ENCODE data around the gene UNC93B1. TPM values are rescaled to one million over a fixed set of nuclear protein-coding genes. Genes with fewer than 3 reads are reported as not detected.

The UNC93B1 gene
- total and polyA plus RNA-seq, 2 of the 13 experiments (the other 11 are each of a cell fraction or from before 2014, with no cell fraction given): 8.8 to 18.9 TPM

GRCh38 chr11:68040101-68040956 is 36.4 kb upstream of the UNC93B1 start (continued):
- peak; percentile 87 for TF ChIP-seq ZNF687 (CRISPR knock-in tag; IDR thresholded peaks at IDR 0.05)
- TF ChIP-seq HIC2 (CRISPR knock-in tag; IDR thresholded peaks at IDR 0.05; ENCODE audit: low read depth): no peak
- TF ChIP-seq RORA (CRISPR knock-in tag; IDR thresholded peaks at IDR 0.05): no peak
- no peak for TF ChIP-seq ADNP (CRISPR knock-in tag; IDR thresholded peaks at IDR 0.05)
- no peak for TF ChIP-seq SMARCC2 (IDR thresholded peaks at IDR 0.05)
- no peak for TF ChIP-seq ZNF513 (CRISPR knock-in tag; conservative IDR thresholded peaks at IDR 0.05)
- 0 out of 2 replicates have a peak, but pooled peaks have one; percentile 16 for TF ChIP-seq REPIN1 (CRISPR knock-in tag; IDR thresholded peaks at IDR 0.05; ENCODE audit: borderline replicate concordance, low read depth)
- no peak for TF ChIP-seq TAF1 (CRISPR knock-in tag; IDR thresholded peaks at IDR 0.05)
- TF ChIP-seq MAFK (conservative IDR thresholded peaks at IDR 0.05 in 1 of 2, IDR thresholded peaks at IDR 0.05 in 1 of 2; ENCODE audit: low read length in 2 of 2): no peak
- no peak for TF ChIP-seq ZSCAN5A (CRISPR knock-in tag; IDR thresholded peaks at IDR 0.05; ENCODE audit: borderline replicate concordance)
- TF ChIP-seq ZNF737 (CRISPR knock-in tag; IDR thresholded peaks at IDR 0.05; ENCODE audit: borderline replicate concordance): no peak
- no peak for TF ChIP-seq ZNF597 (CRISPR knock-in tag; IDR thresholded peaks at IDR 0.05)
- no peak for TF ChIP-seq ARHGAP35 (CRISPR knock-in tag; IDR thresholded peaks at IDR 0.05; ENCODE audit: borderline replicate concordance)
- no peak for TF ChIP-seq ZNF124 (CRISPR knock-in tag; IDR thresholded peaks at IDR 0.05)
- TF ChIP-seq ZNF263 (CRISPR knock-in tag; IDR thresholded peaks at IDR 0.05): peak; percentile 49; the same call in 1 of the 2 replicates
- no peak for TF ChIP-seq ZNF331 (CRISPR knock-in tag; IDR thresholded peaks at IDR 0.05)
- TF ChIP-seq MBD4 (IDR thresholded peaks at IDR 0.05; ENCODE audit: borderline replicate concordance, low read length): no peak
- no peak for TF ChIP-seq SPEN (CRISPR knock-in tag; IDR thresholded peaks at IDR 0.05; ENCODE audit: low read depth)
- TF ChIP-seq ZNF160 (CRISPR knock-in tag; IDR thresholded peaks at IDR 0.05): no peak
